ENCODE data around the gene NRXN3. TPM values are rescaled to one million over a fixed set of nuclear protein-coding genes. Genes with fewer than 3 reads are reported as not detected.

The NRXN3 gene
- total RNA-seq, 1 donor from 2014 or later = 5.9 TPM

DNA sequence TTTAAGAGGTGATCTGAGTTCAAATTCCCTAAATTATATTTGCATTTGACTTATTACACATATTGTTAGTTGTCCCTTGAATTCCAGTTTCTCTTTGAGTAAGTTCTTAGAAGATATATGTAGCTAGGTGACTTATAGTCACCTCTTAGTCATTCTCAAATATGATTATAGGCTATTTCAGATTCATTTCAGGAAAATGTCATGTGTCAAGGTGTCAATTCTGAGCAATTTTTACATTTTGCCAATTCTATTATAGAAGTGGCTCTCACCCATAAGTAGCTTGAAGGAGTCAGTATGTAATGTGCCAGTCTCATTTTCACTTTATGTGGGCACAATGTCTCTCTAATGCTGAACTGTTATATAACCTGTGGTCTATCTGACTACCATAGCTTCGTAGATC is 1417.7 kb downstream of the NRXN3 start:
- no peaks in the 10 kb centered on the region for H3K79me2 ChIP-seq (ENCODE audit: low read depth)
- H3K4me1 Mint-ChIP-seq = peaks cover 12% of the 10 kb centered on the region
- H3F3A ChIP-seq (ENCODE audit: low read depth) = no peaks in the 10 kb centered on the region
- no peaks in the 10 kb centered on the region for H3K27me3 ChIP-seq
- no peak overlapping the region for H3K9ac ChIP-seq
- H3K9me3 ChIP-seq (ENCODE audit: low read depth) = no peaks in the 10 kb centered on the region
- no peaks in the 10 kb centered on the region for H3K27me3 Mint-ChIP-seq (ENCODE audit: insufficient read depth, low read depth)
- no peak overlapping the region for H2AFZ ChIP-seq (replicated peaks)
- no peak overlapping the region for H3K4me2 ChIP-seq
- peaks cover 14% of the 10 kb centered on the region for H3K4me1 ChIP-seq
- no peaks in the 10 kb centered on the region for H3K36me3 ChIP-seq
- no peak overlapping the region for H3K4me3 Mint-ChIP-seq
- H3K27ac Mint-ChIP-seq = no peak overlapping the region
- no peak overlapping the region for H3K27ac ChIP-seq
- no peak for DNase-seq (ENCODE audit: low spot score)
- TF ChIP-seq, protein P1, sequence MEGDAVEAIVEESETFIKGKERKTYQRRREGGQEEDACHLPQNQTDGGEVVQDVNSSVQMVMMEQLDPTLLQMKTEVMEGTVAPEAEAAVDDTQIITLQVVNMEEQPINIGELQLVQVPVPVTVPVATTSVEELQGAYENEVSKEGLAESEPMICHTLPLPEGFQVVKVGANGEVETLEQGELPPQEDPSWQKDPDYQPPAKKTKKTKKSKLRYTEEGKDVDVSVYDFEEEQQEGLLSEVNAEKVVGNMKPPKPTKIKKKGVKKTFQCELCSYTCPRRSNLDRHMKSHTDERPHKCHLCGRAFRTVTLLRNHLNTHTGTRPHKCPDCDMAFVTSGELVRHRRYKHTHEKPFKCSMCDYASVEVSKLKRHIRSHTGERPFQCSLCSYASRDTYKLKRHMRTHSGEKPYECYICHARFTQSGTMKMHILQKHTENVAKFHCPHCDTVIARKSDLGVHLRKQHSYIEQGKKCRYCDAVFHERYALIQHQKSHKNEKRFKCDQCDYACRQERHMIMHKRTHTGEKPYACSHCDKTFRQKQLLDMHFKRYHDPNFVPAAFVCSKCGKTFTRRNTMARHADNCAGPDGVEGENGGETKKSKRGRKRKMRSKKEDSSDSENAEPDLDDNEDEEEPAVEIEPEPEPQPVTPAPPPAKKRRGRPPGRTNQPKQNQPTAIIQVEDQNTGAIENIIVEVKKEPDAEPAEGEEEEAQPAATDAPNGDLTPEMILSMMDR (IDR thresholded peaks at IDR 0.05) = no peak
- TF ChIP-seq EZH2phosphoT487 (IDR thresholded peaks at IDR 0.05) = no peak
- no peak for TF ChIP-seq EZH2 (IDR thresholded peaks at IDR 0.05)
- no peaks in the 10 kb centered on the region for H4K20me1 ChIP-seq (ENCODE audit: low read depth)
- no peak overlapping the region for H3K4me3 ChIP-seq
- H3K9me3 Mint-ChIP-seq = peaks cover 4% of the 10 kb centered on the region
- peaks cover 1% of the 10 kb centered on the region for H3K36me3 Mint-ChIP-seq

GRCh38 chr14:79588398-79588797 is 1418.2 kb downstream of the NRXN3 start:
- no peak overlapping the region for H3K4me3 Mint-ChIP-seq
- Histone ChIP-seq H3K27me3 (no peaks in the 10 kb centered on the region), H4K20me1 (ENCODE audit: low read depth) (no peaks in the 10 kb centered on the region), H3K9me3 (ENCODE audit: low read depth) (no peaks in the 10 kb centered on the region), H3K36me3 (no peaks in the 10 kb centered on the region), H3K4me3 (no peak overlapping the region), H3K79me2 (ENCODE audit: low read depth) (no peaks in the 10 kb centered on the region), H3K4me1 (peaks cover 10% of the 10 kb centered on the region), H3F3A (ENCODE audit: low read depth) (no peaks in the 10 kb centered on the region), H3K27ac (no peak overlapping the region), H2AFZ (replicated peaks) (no peak overlapping the region), H3K4me2 (no peak overlapping the region), H3K9ac (no peak overlapping the region)
- peaks cover 1% of the 10 kb centered on the region for H3K36me3 Mint-ChIP-seq
- no peak for DNase-seq (ENCODE audit: low spot score)
- no peak for TF ChIP-seq EZH2 (IDR thresholded peaks at IDR 0.05)
- TF ChIP-seq, protein P1 (IDR thresholded peaks at IDR 0.05) = no peak
- no peak overlapping the region for H3K27ac Mint-ChIP-seq
- H3K4me1 Mint-ChIP-seq = peaks cover 12% of the 10 kb centered on the region
- H3K9me3 Mint-ChIP-seq = peaks cover 4% of the 10 kb centered on the region
- no peaks in the 10 kb centered on the region for H3K27me3 Mint-ChIP-seq (ENCODE audit: insufficient read depth, low read depth)

DNA sequence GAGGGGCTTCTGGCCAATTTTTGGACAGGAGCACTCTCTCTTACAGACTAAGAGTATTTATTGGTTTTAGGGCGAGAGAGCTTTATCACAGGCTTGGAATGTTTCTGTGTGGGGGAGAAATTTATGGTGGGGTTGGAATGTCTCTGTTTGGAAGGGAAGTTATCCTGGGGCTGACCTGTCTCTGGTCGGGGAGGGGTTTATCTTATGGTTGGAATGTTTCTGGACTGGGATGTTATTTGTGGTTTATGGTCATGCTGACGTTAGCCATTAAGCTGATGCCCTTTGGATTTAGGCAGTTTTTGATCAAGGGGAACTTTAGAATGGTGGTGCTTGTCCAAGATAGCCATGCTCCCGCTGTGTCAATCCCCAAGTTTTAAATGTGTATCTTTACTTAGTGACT is 1426.4 kb downstream of the NRXN3 start:
- no peaks in the 10 kb centered on the region for H3K27me3 ChIP-seq
- no peaks in the 10 kb centered on the region for H3K27me3 Mint-ChIP-seq (ENCODE audit: insufficient read depth, low read depth)

More for the DNA sequence above, 1426.4 kb downstream of the NRXN3 start:
- no peaks in the 10 kb centered on the region for H3F3A ChIP-seq (ENCODE audit: low read depth)
- no peaks in the 10 kb centered on the region for H3K79me2 ChIP-seq (ENCODE audit: low read depth)
- H3K4me3 Mint-ChIP-seq = no peak overlapping the region
- H3K9me3 Mint-ChIP-seq = peaks cover 8% of the 10 kb centered on the region
- H3K36me3 ChIP-seq = peaks cover 8% of the 10 kb centered on the region
- TF ChIP-seq, protein P1 (IDR thresholded peaks at IDR 0.05) = no peak
- TF ChIP-seq EZH2phosphoT487 (IDR thresholded peaks at IDR 0.05) = no peak
- no peak for TF ChIP-seq EZH2 (IDR thresholded peaks at IDR 0.05)
- no peak for DNase-seq (ENCODE audit: low spot score)
- H3K4me3 ChIP-seq = no peak overlapping the region
- H3K4me1 Mint-ChIP-seq = no peaks in the 10 kb centered on the region
- H3K27ac ChIP-seq = no peak overlapping the region
- H4K20me1 ChIP-seq (ENCODE audit: low read depth) = no peaks in the 10 kb centered on the region
- no peaks in the 10 kb centered on the region for H3K9me3 ChIP-seq (ENCODE audit: low read depth)
- no peaks in the 10 kb centered on the region for H3K4me1 ChIP-seq
- H3K4me2 ChIP-seq = no peak overlapping the region
- H3K36me3 Mint-ChIP-seq = no peaks in the 10 kb centered on the region
- no peak overlapping the region for H3K9ac ChIP-seq
- H2AFZ ChIP-seq (replicated peaks) = no peak overlapping the region
- no peak overlapping the region for H3K27ac Mint-ChIP-seq
